ENCODE results near the gene KNSTRN.

The KNSTRN gene

DNA sequence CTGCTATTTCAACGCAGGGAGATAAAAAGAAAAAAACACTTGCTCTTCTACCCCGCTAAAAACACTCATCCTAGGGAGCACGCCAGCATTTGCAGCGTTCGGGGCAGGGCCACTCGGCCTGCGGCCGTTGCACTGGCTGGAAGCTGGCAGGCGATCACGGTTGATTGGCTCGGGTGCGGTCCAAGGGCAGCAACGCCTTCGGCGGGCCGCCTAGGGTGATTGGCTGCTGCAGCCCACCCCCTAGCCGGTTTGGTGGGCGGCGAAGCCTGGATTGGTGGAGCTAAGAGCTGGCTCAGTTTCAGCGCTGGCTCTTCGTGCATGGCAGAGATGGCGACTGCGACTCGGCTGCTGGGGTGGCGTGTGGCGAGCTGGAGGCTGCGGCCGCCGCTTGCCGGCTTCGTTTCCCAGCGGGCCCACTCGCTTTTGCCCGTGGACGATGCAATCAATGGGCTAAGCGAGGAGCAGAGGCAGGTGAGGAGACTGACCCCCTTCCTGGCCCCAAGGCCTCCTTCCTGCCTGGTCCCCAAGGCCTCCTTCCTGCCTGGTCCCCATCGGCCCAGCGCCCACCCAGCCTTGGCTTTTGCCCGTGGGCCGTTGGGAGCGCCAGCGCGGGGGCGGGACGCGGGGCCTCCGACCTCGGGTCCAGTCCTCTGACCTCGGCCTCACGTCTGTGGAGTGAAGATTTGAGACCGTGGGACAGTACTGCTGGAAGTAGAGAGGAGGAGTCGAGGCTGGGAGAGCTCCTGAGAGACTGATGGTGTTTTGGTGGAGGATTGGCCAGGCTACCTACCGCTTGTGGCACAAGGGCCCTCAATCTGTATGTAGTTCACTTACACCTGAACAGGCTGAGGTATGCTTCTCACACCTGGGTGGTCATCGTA, 23.2 kb downstream of the KNSTRN start, which contains the start of gene IVD:
TSS of gene IVD (plus strand) at position 295 of the 881 bp plus-strand sequence. CDS start at position 328, 33 bp downstream.
- Histone ChIP-seq H3K4me1 (ENCODE audit: control insufficient read depth, insufficient read depth, low read length) (no peaks in the 10 kb centered on the region), H3K36me3 (ENCODE audit: control insufficient read depth in 2 of 2, insufficient read depth in 1 of 2, low read length in 2 of 2) (peaks cover 18 to 36% of the 10 kb centered on the region in 2 experiments), H3K27ac (ENCODE audit: extremely low read depth, low read depth, low read length) (peak within 1 kb of the TSS; percentile 79), H3K9me3 (ENCODE audit: control insufficient read depth, insufficient read depth, low read depth, low read length) (no peaks in the 10 kb centered on the region), H3K4me3 (ENCODE audit: low read depth, low read length) (peak within 1 kb of the TSS; percentile 77)
- ChIA-PET CTCF (interaction anchor here (0.7 to 1.2 kb wide), 3 partner anchors 8 to 25 kb away, joined by 4 to 5 read pairs (median 4); no protein-coding TSS in a partner anchor), POLR2A (interaction anchor here (0.7 to 2.7 kb wide), 16 partner anchors 8 to 164 kb away, joined by 3 to 18 read pairs (median 6); partner anchors contain the start of genes BAHD1, INAFM2, KNSTRN and RPUSD2)
- peak; percentile 87; the same call in 1 of the 2 replicates for TF ChIP-seq BCL11B (tag by site-specific recombination; IDR thresholded peaks at IDR 0.05; ENCODE audit: low read depth)
- TF ChIP-seq TCF7L2 (IDR thresholded peaks at IDR 0.05; ENCODE audit: borderline replicate concordance, low read depth, low read length), result no peak
- TF ChIP-seq SP7 (tag by site-specific recombination; IDR thresholded peaks at IDR 0.05), result peak; percentile 7; the same call in 1 of the 2 replicates
- TF ChIP-seq, protein P1, sequence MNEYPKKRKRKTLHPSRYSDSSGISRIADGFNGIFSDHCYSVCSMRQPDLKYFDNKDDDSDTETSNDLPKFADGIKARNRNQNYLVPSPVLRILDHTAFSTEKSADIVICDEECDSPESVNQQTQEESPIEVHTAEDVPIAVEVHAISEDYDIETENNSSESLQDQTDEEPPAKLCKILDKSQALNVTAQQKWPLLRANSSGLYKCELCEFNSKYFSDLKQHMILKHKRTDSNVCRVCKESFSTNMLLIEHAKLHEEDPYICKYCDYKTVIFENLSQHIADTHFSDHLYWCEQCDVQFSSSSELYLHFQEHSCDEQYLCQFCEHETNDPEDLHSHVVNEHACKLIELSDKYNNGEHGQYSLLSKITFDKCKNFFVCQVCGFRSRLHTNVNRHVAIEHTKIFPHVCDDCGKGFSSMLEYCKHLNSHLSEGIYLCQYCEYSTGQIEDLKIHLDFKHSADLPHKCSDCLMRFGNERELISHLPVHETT (tag by site-specific recombination; IDR thresholded peaks at IDR 0.05), result no peak
- TF ChIP-seq ZBTB48 (tag by site-specific recombination; IDR thresholded peaks at IDR 0.05), result peak; percentile 83
- TF ChIP-seq HIC1 (tag by site-specific recombination; IDR thresholded peaks at IDR 0.05), result peak; percentile 45; the same call in 1 of the 2 replicates
- no peak for TF ChIP-seq SETDB1 (IDR thresholded peaks at IDR 0.05; ENCODE audit: insufficient read length, low read length)
- no peak for TF ChIP-seq ZNF768 (tag by site-specific recombination; IDR thresholded peaks at IDR 0.05)
- no peak for TF ChIP-seq MYNN (tag by site-specific recombination; IDR thresholded peaks at IDR 0.05; ENCODE audit: borderline replicate concordance)
- TF ChIP-seq ZFP3 (tag by site-specific recombination; IDR thresholded peaks at IDR 0.05; ENCODE audit: low read depth), result no peak
- TF ChIP-seq ZNF366 (tag by site-specific recombination; conservative IDR thresholded peaks at IDR 0.05), result 0 out of 2 replicates have a peak, but pooled peaks have one; percentile 20
- TF ChIP-seq, protein P2, sequence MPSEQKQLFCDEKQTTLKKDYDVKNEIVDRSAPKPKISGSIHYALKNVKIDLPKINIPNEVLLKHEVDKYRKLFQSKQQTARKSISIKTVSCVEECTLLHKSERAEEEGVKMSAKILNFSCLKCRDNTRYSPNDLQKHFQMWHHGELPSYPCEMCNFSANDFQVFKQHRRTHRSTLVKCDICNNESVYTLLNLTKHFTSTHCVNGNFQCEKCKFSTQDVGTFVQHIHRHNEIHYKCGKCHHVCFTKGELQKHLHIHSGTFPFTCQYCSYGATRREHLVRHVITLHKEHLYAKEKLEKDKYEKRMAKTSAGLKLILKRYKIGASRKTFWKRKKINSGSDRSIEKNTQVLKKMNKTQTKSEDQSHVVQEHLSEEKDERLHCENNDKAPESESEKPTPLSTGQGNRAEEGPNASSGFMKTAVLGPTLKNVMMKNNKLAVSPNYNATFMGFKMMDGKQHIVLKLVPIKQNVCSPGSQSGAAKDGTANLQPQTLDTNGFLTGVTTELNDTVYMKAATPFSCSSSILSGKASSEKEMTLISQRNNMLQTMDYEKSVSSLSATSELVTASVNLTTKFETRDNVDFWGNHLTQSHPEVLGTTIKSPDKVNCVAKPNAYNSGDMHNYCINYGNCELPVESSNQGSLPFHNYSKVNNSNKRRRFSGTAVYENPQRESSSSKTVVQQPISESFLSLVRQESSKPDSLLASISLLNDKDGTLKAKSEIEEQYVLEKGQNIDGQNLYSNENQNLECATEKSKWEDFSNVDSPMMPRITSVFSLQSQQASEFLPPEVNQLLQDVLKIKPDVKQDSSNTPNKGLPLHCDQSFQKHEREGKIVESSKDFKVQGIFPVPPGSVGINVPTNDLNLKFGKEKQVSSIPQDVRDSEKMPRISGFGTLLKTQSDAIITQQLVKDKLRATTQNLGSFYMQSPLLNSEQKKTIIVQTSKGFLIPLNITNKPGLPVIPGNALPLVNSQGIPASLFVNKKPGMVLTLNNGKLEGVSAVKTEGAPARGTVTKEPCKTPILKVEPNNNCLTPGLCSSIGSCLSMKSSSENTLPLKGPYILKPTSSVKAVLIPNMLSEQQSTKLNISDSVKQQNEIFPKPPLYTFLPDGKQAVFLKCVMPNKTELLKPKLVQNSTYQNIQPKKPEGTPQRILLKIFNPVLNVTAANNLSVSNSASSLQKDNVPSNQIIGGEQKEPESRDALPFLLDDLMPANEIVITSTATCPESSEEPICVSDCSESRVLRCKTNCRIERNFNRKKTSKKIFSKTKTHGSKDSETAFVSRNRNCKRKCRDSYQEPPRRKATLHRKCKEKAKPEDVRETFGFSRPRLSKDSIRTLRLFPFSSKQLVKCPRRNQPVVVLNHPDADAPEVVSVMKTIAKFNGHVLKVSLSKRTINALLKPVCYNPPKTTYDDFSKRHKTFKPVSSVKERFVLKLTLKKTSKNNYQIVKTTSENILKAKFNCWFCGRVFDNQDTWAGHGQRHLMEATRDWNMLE (tag by site-specific recombination; conservative IDR thresholded peaks at IDR 0.05; ENCODE audit: low read depth), result no peak
- peak; percentile 59; the same call in 1 of the 2 replicates for TF ChIP-seq ZNF335 (tag by site-specific recombination; conservative IDR thresholded peaks at IDR 0.05)
- TF ChIP-seq ZFHX2 (tag by site-specific recombination; conservative IDR thresholded peaks at IDR 0.05), result peak; percentile 55
- peak; percentile 43; the same call in 1 of the 2 replicates for TF ChIP-seq GLIS2 (tag by site-specific recombination; IDR thresholded peaks at IDR 0.05)
- peak; percentile 56; the same call in 1 of the 2 replicates for TF ChIP-seq GLIS1 (tag by site-specific recombination; IDR thresholded peaks at IDR 0.05)
- peak; percentile 71 for TF ChIP-seq SP3 (tag by site-specific recombination; IDR thresholded peaks at IDR 0.05)
- peak; percentile 96 for TF ChIP-seq ZBTB17 (tag by site-specific recombination; IDR thresholded peaks at IDR 0.05)
- no peak for TF ChIP-seq WT1 (tag by site-specific recombination; IDR thresholded peaks at IDR 0.05)
- peak; percentile 94 for TF ChIP-seq SP2 (tag by site-specific recombination; IDR thresholded peaks at IDR 0.05)
- TF ChIP-seq YY2 (tag by site-specific recombination; IDR thresholded peaks at IDR 0.05), result 0 out of 2 replicates have a peak, but pooled peaks have one; percentile 29
- TF ChIP-seq KLF8 (tag by site-specific recombination; IDR thresholded peaks at IDR 0.05), result peak; percentile 23; the same call in 1 of the 2 replicates
- TF ChIP-seq ZNF157 (tag by site-specific recombination; IDR thresholded peaks at IDR 0.05), result no peak
- TF ChIP-seq ZNF324 (tag by site-specific recombination; IDR thresholded peaks at IDR 0.05), result 0 out of 2 replicates have a peak, but pooled peaks have one; percentile 34
- TF ChIP-seq ZSCAN30 (tag by site-specific recombination; IDR thresholded peaks at IDR 0.05), result 0 out of 2 replicates have a peak, but pooled peaks have one; percentile 51
- 0 out of 2 replicates have a peak, but pooled peaks have one; percentile 30 for TF ChIP-seq ZNF223 (tag by site-specific recombination; IDR thresholded peaks at IDR 0.05)
- TF ChIP-seq, protein P3, sequence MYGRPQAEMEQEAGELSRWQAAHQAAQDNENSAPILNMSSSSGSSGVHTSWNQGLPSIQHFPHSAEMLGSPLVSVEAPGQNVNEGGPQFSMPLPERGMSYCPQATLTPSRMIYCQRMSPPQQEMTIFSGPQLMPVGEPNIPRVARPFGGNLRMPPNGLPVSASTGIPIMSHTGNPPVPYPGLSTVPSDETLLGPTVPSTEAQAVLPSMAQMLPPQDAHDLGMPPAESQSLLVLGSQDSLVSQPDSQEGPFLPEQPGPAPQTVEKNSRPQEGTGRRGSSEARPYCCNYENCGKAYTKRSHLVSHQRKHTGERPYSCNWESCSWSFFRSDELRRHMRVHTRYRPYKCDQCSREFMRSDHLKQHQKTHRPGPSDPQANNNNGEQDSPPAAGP (tag by site-specific recombination; IDR thresholded peaks at IDR 0.05), result peak; percentile 16; the same call in 1 of the 2 replicates
